K562 (cell line): ENCODE results near the gene BANP. TPM values are rescaled to one million over a fixed set of nuclear protein-coding genes. Genes with fewer than 3 reads are reported as not detected.
A peak's percentile ranks its signal among the peaks of the same experiment; 100 is the strongest.
"Not testable (repeated sequence)": the region's sequence is repeated elsewhere in the genome, so short reads cannot be mapped to it uniquely, and the experiment has no call there.

Source experiments
- ATAC-seq: fragments of 200-7000 bp; cut with Tn5 transposase; 3 replicates; pipeline ENCODE4 v1.9.1; 2020; ENCODE audit warnings: moderate library complexity
- BruUV-seq: library from RNA; stranded (reverse); fragments of 400-500 nt; replicated peaks from 2 replicates; lab custom pipeline; 2021; lab: Mats Ljungman, UMichigan
- CTCF ChIA-PET: fragments of 300-600 bp; formaldehyde crosslinking; extraction: SDS; loops from one replicate; lab custom pipeline; 2021; ENCODE audit warnings: low intra/inter-chr PET ratio; lab: Yijun Ruan, JAX
- POLR2A ChIA-PET: fragments of 300-600, 350-650 bp; sonication (Branson Sonifier 250); formaldehyde crosslinking; extraction: SDS; loops from one replicate; lab custom pipeline; 2021; ENCODE audit warnings: antibody characterized with exemption, inconsistent platforms; lab: Yijun Ruan, JAX
- DNase-seq, 4 experiments: peaks; one replicate each; pipeline versions ENCODE4 v3.0.0 to v3.0.0-alpha.2; 2011 to 2018; ENCODE audit warnings: low spot score in 3 of 4, mixed read lengths in 3 of 4; ENCODE audit errors: extremely low read depth in 1 of 4
- FAIRE-seq: peaks from 2 replicates; lab custom pipeline; 2011; peaks lifted over from hg19 to GRCh38; lab: Jason Lieb, UNC
- H2AFZ ChIP-seq: 2 replicates; pipeline ENCODE4 v1.6.0; 2011; ENCODE audit warnings: low read depth, low read length, control low read depth, inconsistent platforms
- H3K27ac ChIP-seq: fragments of 200-600 bp; 3 replicates; pipeline ENCODE4 v1.8.0; 2011; ENCODE audit warnings: low read depth, mild to moderate bottlenecking, control low read depth, inconsistent platforms, low read length, moderate library complexity, mixed read lengths; ENCODE audit errors: extremely low read depth
- H3K27me3 ChIP-seq, 2 experiments: fragments of 300-600 bp in 1 of 2; 2 replicates in 1 of 2; 3 replicates in 1 of 2; pipeline versions ENCODE4 v1.6.0 to v1.8.0; 2011; ENCODE audit warnings: inconsistent platforms in 2 of 2, low read length in 2 of 2, mild to moderate bottlenecking in 1 of 2, mixed read lengths in 1 of 2, moderate library complexity in 1 of 2; ENCODE audit not compliant: control insufficient read depth in 2 of 2, insufficient read depth in 2 of 2
- H3K36me3 ChIP-seq: fragments of 300-600 bp; 3 replicates; pipeline ENCODE4 v1.8.0; 2011; ENCODE audit warnings: mild to moderate bottlenecking, low read length, inconsistent platforms; ENCODE audit not compliant: control insufficient read depth, insufficient read depth
- H3K4me1 ChIP-seq, 2 experiments: fragments of 200-600 bp in 1 of 2; replicated peaks in 1 of 2; 2 replicates in 1 of 2; 3 replicates in 1 of 2; pipeline versions ENCODE4 v1.5.1 to v1.8.0; 2011; ENCODE audit warnings: inconsistent platforms in 2 of 2, low read length in 2 of 2, mild to moderate bottlenecking in 1 of 2, mixed read lengths in 1 of 2, moderate library complexity in 1 of 2; ENCODE audit not compliant: control insufficient read depth in 2 of 2, insufficient read depth in 2 of 2
- H3K4me2 ChIP-seq: 2 replicates; pipeline ENCODE4 v1.6.1; 2011; ENCODE audit warnings: low read length, control low read depth, inconsistent platforms, mixed read lengths; ENCODE audit not compliant: insufficient read depth
- H3K4me3 ChIP-seq: fragments of 200-600 bp; sonication (generic), shearing (Covaris generic); 2 replicates; pipeline ENCODE4 v1.5.1; 2016; ENCODE audit warnings: control low read depth, inconsistent platforms
- H3K79me2 ChIP-seq: fragments of 200-600 bp; 3 replicates; pipeline ENCODE4 v1.8.0; 2011; ENCODE audit warnings: low read length, inconsistent platforms; ENCODE audit not compliant: control insufficient read depth, insufficient read depth
- H3K9ac ChIP-seq, 2 experiments: 2 replicates each; pipeline versions ENCODE4 v1.6.0 to v1.6.1; 2011; ENCODE audit warnings: low read depth in 2 of 2, low read length in 2 of 2, control low read depth in 1 of 2, inconsistent platforms in 1 of 2, mild to moderate bottlenecking in 1 of 2, mixed read lengths in 1 of 2; ENCODE audit not compliant: insufficient read depth in 1 of 2
- H3K9me1 ChIP-seq: one replicate; pipeline ENCODE4 v1.6.0; 2011; ENCODE audit warnings: inconsistent platforms, mild to moderate bottlenecking, low read length, moderate library complexity; ENCODE audit not compliant: control insufficient read depth, insufficient read depth
- H3K9me3 ChIP-seq: replicated peaks from 2 replicates; pipeline ENCODE4 v1.5.1; 2011; ENCODE audit warnings: low read depth, low read length, inconsistent platforms; ENCODE audit not compliant: control insufficient read depth, insufficient read depth
- H4K20me1 ChIP-seq: replicated peaks from 2 replicates; pipeline ENCODE4 v1.6.1; 2011; ENCODE audit warnings: low read length, inconsistent platforms, mixed read lengths; ENCODE audit not compliant: control insufficient read depth, insufficient read depth
- L3MBTL2 ChIP-seq: fragments of 450-650 bp; IDR thresholded peaks from 2 replicates; pipeline ENCODE4 v1.6.1; 2016; ENCODE audit warnings: mild to moderate bottlenecking, moderate library complexity
- WGBS: fragments of 100-300 bp; shearing (Covaris generic); methylation state at CpG from one replicate; pipeline ENCODE4 v1.1.6; 2016; ENCODE audit warnings: low coverage, mixed read lengths; ENCODE audit not compliant: insufficient coverage; ENCODE audit errors: missing lambda C conversion rate; 5-methylcytosine and 5-hydroxymethylcytosine counted together
- in situ Hi-C: fragments of 300-500 bp; cut with MboI; formaldehyde crosslinking; loops from 4 replicates; pipeline ENCODE4 v1.15.0; 2018; ENCODE audit warnings: inconsistent platforms, mixed read lengths
- intact Hi-C: fragments of 100-400 bp; cut with micrococcal nuclease; formaldehyde crosslinking; loops from 2 replicates; pipeline ENCODE4 v1.14.2; 2022
- polyA plus RNA-seq, 8 experiments: library from polyadenylated mRNA; depleted of rRNA in 4 of 8; stranded (reverse) in 5 of 8; unstranded in 3 of 8; fragments of >200 nt; fragmentation: Nextera tagmentation in 2 of 8; fragmentation: Illumina TruSeq in 1 of 8; extraction: Ambion mirVana in 2 of 8; extraction: Trizol in 1 of 8; gene quantifications; 2 replicates each; pipeline versions ENCODE4 v1.2.1 to v1.2.3, GENCODE V29; 2011 to 2014; ENCODE audit warnings: inconsistent platforms in 1 of 8, missing spikeins in 1 of 8
- total RNA-seq, 7 experiments: library from RNA; depleted of rRNA in 6 of 7; stranded (reverse); fragments of >200 nt in 6 of 7; fragmentation: Illumina TruSeq in 2 of 7; extraction: Trizol in 2 of 7; gene quantifications; 2 replicates each; pipeline versions ENCODE4 v1.2.1 to v1.2.3, GENCODE V29; 2011 to 2021; ENCODE audit warnings: low replicate concordance in 1 of 7
- TF ChIP-seq, protein P1 (sequence below): fragments of 250-450 bp; sonication (Bioruptor Pico); IDR thresholded peaks from 2 replicates; pipeline ENCODE4 v1.5.0; 2021
- TF ChIP-seq, protein P2 (sequence below): fragments of 450-650 bp; IDR thresholded peaks from 2 replicates; pipeline ENCODE4 v1.6.1; 2017; ENCODE audit warnings: mild to moderate bottlenecking, moderate library complexity

BANP gene
- total and polyA plus RNA-seq, 9 of the 15 experiments (the other 6 are each of a cell fraction or from before 2014, with no cell fraction given) = 4.6 to 22.1 (median 15.6) TPM

DNA sequence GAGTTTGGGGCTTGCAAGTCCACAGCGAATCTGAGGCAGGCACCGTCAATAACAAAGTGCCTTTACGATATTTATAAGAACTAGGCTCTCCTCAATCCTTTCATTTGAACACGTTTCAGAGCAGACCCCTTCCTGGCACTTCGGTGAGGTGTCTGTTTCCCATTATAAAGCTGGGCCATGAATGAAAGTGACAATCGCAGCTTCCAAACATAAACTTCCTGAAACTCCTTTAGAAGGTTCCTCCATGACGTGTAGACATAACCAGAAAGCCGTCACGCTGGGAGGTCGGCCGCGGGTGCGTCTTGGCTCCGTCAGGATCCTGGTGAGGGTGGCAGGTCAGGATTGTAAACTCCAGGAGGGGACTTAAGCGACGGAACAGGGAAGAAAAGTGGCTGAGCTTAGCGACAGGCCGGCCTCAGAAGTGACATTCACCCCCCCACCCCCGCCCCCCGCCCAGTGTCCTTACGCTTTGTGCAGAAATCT is 150.4 kb downstream of the BANP start:
- H3K9ac ChIP-seq, intact Hi-C loops, H3K4me1 ChIP-seq, H3K9me1 ChIP-seq, H2AFZ ChIP-seq, H3K36me3 ChIP-seq, H4K20me1 ChIP-seq, ATAC-seq, H3K4me3 ChIP-seq, H3K4me2 ChIP-seq, H3K79me2 ChIP-seq, CTCF ChIA-PET, POLR2A ChIA-PET, in situ Hi-C loops, H3K9me3 ChIP-seq, BruUV-seq, H3K27ac ChIP-seq, DNase-seq: not testable (repeated sequence)
- peaks cover 18 to 58% of the 10 kb centered on the region in 2 experiments; a peak in 4 of 5 replicates for H3K27me3 ChIP-seq
- FAIRE-seq = peak; percentile 26
- 2% methylated on average over 21 of the region's 21 CpGs for WGBS

DNA sequence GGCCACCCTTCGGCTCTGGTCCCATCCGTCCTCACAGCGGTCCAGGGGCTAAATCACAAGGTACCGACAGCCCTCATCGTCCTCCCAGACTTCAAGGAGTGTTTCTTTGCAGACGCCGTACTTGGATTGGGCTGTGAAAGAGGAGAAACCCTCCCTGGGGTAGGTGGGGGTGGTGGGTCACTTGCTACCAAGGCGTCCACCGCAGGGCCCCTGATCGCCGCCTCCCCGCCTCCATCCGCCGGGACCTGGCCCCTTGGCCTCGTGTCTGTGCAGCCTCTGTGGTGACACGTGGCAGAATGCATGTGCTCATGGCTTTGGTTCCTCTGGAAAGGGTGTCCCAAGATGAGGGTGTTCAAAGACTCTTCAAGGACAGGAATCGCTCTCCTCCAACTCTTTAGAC is 151.4 kb downstream of the BANP start:
- 0 out of 2 replicates have a peak, but pooled peaks cover 2% of the 10 kb centered on the region for H3K9me3 ChIP-seq
- in situ Hi-C loops (no loop called here), intact Hi-C loops (no loop called here)
- no peak overlapping the region for H3K4me2 ChIP-seq
- no peaks in the 10 kb centered on the region for H3K79me2 ChIP-seq
- peaks cover 18 to 61% of the 10 kb centered on the region in 2 experiments; a peak in 4 of 5 replicates for H3K27me3 ChIP-seq
- H3K9me1 ChIP-seq = no peaks in the 10 kb centered on the region
- no peaks in the 10 kb centered on the region; the same call in 1 of the 2 replicates for H4K20me1 ChIP-seq
- BruUV-seq = no TSS peak
- no peaks in the 10 kb centered on the region for H3K36me3 ChIP-seq
- no peak for DNase-seq
- ATAC-seq = no peak
- no peak for FAIRE-seq
- CTCF ChIA-PET = no interaction called here
- H3K27ac ChIP-seq = no peak overlapping the region
- WGBS = 22% methylated on average over 16 of the region's 17 CpGs
- peaks cover 0 to 8% of the 10 kb centered on the region in 2 experiments; a peak in 2 of 5 replicates for H3K4me1 ChIP-seq
- POLR2A ChIA-PET = interaction anchor here (1.1 kb wide), 1 partner anchor 14 kb away, joined by 4 read pairs; no protein-coding TSS in a partner anchor
- H2AFZ ChIP-seq = no peak overlapping the region
- H3K9ac ChIP-seq = no peak overlapping the region
- no peak overlapping the region for H3K4me3 ChIP-seq
- TF ChIP-seq, protein P1, sequence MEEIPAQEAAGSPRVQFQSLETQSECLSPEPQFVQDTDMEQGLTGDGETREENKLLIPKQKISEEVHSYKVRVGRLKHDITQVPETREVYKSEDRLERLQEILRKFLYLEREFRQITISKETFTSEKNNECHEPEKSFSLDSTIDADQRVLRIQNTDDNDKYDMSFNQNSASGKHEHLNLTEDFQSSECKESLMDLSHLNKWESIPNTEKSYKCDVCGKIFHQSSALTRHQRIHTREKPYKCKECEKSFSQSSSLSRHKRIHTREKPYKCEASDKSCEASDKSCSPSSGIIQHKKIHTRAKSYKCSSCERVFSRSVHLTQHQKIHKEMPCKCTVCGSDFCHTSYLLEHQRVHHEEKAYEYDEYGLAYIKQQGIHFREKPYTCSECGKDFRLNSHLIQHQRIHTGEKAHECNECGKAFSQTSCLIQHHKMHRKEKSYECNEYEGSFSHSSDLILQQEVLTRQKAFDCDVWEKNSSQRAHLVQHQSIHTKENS (CRISPR knock-in tag) = no peak
- peak; percentile 83 for TF ChIP-seq L3MBTL2
- TF ChIP-seq, protein P2, sequence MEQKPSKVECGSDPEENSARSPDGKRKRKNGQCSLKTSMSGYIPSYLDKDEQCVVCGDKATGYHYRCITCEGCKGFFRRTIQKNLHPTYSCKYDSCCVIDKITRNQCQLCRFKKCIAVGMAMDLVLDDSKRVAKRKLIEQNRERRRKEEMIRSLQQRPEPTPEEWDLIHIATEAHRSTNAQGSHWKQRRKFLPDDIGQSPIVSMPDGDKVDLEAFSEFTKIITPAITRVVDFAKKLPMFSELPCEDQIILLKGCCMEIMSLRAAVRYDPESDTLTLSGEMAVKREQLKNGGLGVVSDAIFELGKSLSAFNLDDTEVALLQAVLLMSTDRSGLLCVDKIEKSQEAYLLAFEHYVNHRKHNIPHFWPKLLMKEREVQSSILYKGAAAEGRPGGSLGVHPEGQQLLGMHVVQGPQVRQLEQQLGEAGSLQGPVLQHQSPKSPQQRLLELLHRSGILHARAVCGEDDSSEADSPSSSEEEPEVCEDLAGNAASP = no peak
